Lower leg skin (tissue), 3 donors: Measurements from ENCODE around the gene SEC31A.

ENCODE experiments used
- POLR2A ChIP-seq, 2 donors: fragments of 450-650 bp; IDR thresholded peaks; one replicate each; pipeline ENCODE4 v1.6.1; 2016 to 2017; ENCODE audit warnings: antibody characterized with exemption in 2 of 2, mild to moderate bottlenecking in 1 of 2, moderate library complexity in 1 of 2
- TF ChIP-seq, protein P1 (sequence below), 3 donors: fragments of 450-650 bp; IDR thresholded peaks; one replicate each; pipeline ENCODE4 v1.5.1; 2016; ENCODE audit warnings: antibody characterized with exemption in 3 of 3, mild to moderate bottlenecking in 3 of 3, moderate library complexity in 2 of 3

GRCh38 chr4:82811392-82811791, 79.6 kb downstream of the SEC31A start:
- TF ChIP-seq, protein P1, sequence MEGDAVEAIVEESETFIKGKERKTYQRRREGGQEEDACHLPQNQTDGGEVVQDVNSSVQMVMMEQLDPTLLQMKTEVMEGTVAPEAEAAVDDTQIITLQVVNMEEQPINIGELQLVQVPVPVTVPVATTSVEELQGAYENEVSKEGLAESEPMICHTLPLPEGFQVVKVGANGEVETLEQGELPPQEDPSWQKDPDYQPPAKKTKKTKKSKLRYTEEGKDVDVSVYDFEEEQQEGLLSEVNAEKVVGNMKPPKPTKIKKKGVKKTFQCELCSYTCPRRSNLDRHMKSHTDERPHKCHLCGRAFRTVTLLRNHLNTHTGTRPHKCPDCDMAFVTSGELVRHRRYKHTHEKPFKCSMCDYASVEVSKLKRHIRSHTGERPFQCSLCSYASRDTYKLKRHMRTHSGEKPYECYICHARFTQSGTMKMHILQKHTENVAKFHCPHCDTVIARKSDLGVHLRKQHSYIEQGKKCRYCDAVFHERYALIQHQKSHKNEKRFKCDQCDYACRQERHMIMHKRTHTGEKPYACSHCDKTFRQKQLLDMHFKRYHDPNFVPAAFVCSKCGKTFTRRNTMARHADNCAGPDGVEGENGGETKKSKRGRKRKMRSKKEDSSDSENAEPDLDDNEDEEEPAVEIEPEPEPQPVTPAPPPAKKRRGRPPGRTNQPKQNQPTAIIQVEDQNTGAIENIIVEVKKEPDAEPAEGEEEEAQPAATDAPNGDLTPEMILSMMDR (IDR thresholded peaks at IDR 0.05) = no peak
- no peak for TF ChIP-seq POLR2A (IDR thresholded peaks at IDR 0.05)
